ENCODE results near the gene HIP1R. TPM values are rescaled to one million over a fixed set of nuclear protein-coding genes. Genes with fewer than 3 reads are reported as not detected.
A peak's percentile ranks its signal among the peaks of the same experiment; 100 is the strongest.

Gene HIP1R
- total and polyA plus RNA-seq, 10 donors = 40.3 to 65.9 (median 49.0) TPM

GRCh38 chr12:122855071-122855829 is 20.0 kb downstream of the HIP1R start:
- WGBS, 5 donors = 90 to 95% (median 92%) methylated on average over 14 to 24 of the region's 24 CpGs
- Histone ChIP-seq H3K36me3 (peaks cover 0 to 89% (median 42%) of the 10 kb centered on the region in 6 donors), H3K4me1 (peaks cover 3 to 16% (median 5%) of the 10 kb centered on the region in 6 donors), H3K27me3 (replicated peaks in 1 of 7) (no peaks in the 10 kb centered on the region), H3K27ac (no peak overlapping the region), H3K4me3 (no peak overlapping the region), H3K9me3 (no peaks in the 10 kb centered on the region)
- intact Hi-C loops (cut with DNase I; ENCODE audit: low total_unique reads) = loop anchor here (10.0 kb wide), 1 partner anchor 380 kb away; the partner anchor contains the start of genes MPHOSPH9 and MTRFR
- no peak for TF ChIP-seq POLR2A (IDR thresholded peaks at IDR 0.05)
- peak in 1 of 3 donors; percentile 51 for TF ChIP-seq POLR2AphosphoS5 (IDR thresholded peaks at IDR 0.05)
- no peak for DNase-seq

GRCh38 chr12:122855928-122856831 is 20.9 kb downstream of the HIP1R start:
- intact Hi-C loops (cut with DNase I; ENCODE audit: low total_unique reads) = loop anchor here (10.0 kb wide), 1 partner anchor 379 kb away; the partner anchor contains the start of genes MPHOSPH9 and MTRFR
- H3K27me3 ChIP-seq (replicated peaks in 1 of 7) = no peaks in the 10 kb centered on the region
- TF ChIP-seq POLR2AphosphoS5 (IDR thresholded peaks at IDR 0.05) (peak; percentile 4 to 69 (median 31)), POLR2A (IDR thresholded peaks at IDR 0.05) (no peak), CTCF (IDR thresholded peaks at IDR 0.05 in 8 of 11, conservative IDR thresholded peaks at IDR 0.05 in 3 of 11) (no peak)
- WGBS, 5 donors = 90 to 95% (median 92%) methylated on average over 38 to 40 of the region's 40 CpGs
- H3K4me1 ChIP-seq = peaks cover 7 to 25% (median 13%) of the 10 kb centered on the region in 6 donors
- peaks cover 0 to 93% (median 41%) of the 10 kb centered on the region in 6 donors for H3K36me3 ChIP-seq
- no peaks in the 10 kb centered on the region for H3K9me3 ChIP-seq
- H3K27ac ChIP-seq = no peak overlapping the region
- no peak overlapping the region for H3K4me3 ChIP-seq
- DNase-seq = peak; percentile 68

- intact Hi-C loops (cut with DNase I; ENCODE audit: low total_unique reads) = loop anchor here (10.0 kb wide), 1 partner anchor 378 kb away; the partner anchor contains the start of genes MPHOSPH9 and MTRFR
- WGBS, 5 donors = 89 to 94% (median 92%) methylated on average over 24 of the region's 24 CpGs
- H3K27me3 ChIP-seq (replicated peaks in 1 of 7) = no peaks in the 10 kb centered on the region
Observed at GRCh38 chr12:122856999-122857671, 21.9 kb downstream of the HIP1R start.

More at GRCh38 chr12:122856999-122857671, 21.9 kb downstream of the HIP1R start:
- H3K4me1 ChIP-seq = peaks cover 13 to 29% (median 20%) of the 10 kb centered on the region in 6 donors
- no peaks in the 10 kb centered on the region for H3K9me3 ChIP-seq
- no peak for TF ChIP-seq POLR2A (IDR thresholded peaks at IDR 0.05)
- no peak for TF ChIP-seq CTCF (IDR thresholded peaks at IDR 0.05 in 8 of 11, conservative IDR thresholded peaks at IDR 0.05 in 3 of 11)
- peak in 2 of 3 donors; percentile 6 to 16 for TF ChIP-seq POLR2AphosphoS5 (IDR thresholded peaks at IDR 0.05)
- no peak overlapping the region for H3K4me3 ChIP-seq
- no peak overlapping the region for H3K27ac ChIP-seq
- H3K36me3 ChIP-seq = peaks cover 0 to 93% (median 37%) of the 10 kb centered on the region in 6 donors
- peak; percentile 69 for DNase-seq
